A673 (cell line): ENCODE results near the gene CSPG4. TPM values are rescaled to one million over a fixed set of nuclear protein-coding genes. Genes with fewer than 3 reads are reported as not detected.

Experiments used
- BruUV-seq: library from RNA; stranded (reverse); fragments of 400-500 nt; replicated peaks from 2 replicates; lab custom pipeline; 2021; lab: Mats Ljungman, UMichigan
- CTCF ChIA-PET: fragments of 300-600 bp; sonication (Branson Sonifier 250); formaldehyde crosslinking; loops from one replicate; lab custom pipeline; 2022; ENCODE audit warnings: antibody characterized with exemption; lab: Charles Lee
- POLR2A ChIA-PET: fragments of 300-600 bp; sonication (Branson Sonifier 250); formaldehyde crosslinking; loops from one replicate; lab custom pipeline; 2022; ENCODE audit warnings: antibody characterized with exemption; ENCODE audit not compliant: low non-redundant PET; lab: Charles Lee
- DNase-seq: peaks from one replicate; pipeline ENCODE4 v3.0.0-alpha.2; 2015; ENCODE audit warnings: low spot score
- H3K27ac ChIP-seq: fragments of 200-600 bp; sonication (generic); 2 replicates; pipeline ENCODE4 v1.5.1; 2016; ENCODE audit warnings: mixed run types, low read depth, mild to moderate bottlenecking, mixed read lengths, antibody characterized with exemption, low read length; ENCODE audit not compliant: poor library complexity, severe bottlenecking
- H3K27me3 ChIP-seq: fragments of 200-600 bp; sonication (generic); replicated peaks from 2 replicates; pipeline ENCODE4 v1.6.1; 2017; ENCODE audit warnings: mixed run types, low read depth, mild to moderate bottlenecking, mixed read lengths, antibody characterized with exemption, low read length; ENCODE audit not compliant: insufficient read depth, poor library complexity
- H3K36me3 ChIP-seq: fragments of 200-600 bp; sonication (generic); 2 replicates; pipeline ENCODE4 v1.6.1; 2016; ENCODE audit warnings: mixed run types, mild to moderate bottlenecking, mixed read lengths, antibody characterized with exemption, low read length; ENCODE audit not compliant: insufficient read depth, poor library complexity, severe bottlenecking
- H3K4me1 ChIP-seq: fragments of 200-600 bp; sonication (generic); 2 replicates; pipeline ENCODE4 v1.6.1; 2017; ENCODE audit warnings: mixed run types, mild to moderate bottlenecking, mixed read lengths, antibody characterized with exemption, low read length; ENCODE audit not compliant: insufficient read depth, poor library complexity, severe bottlenecking
- H3K4me3 ChIP-seq: fragments of 200-600 bp; sonication (generic); 2 replicates; pipeline ENCODE4 v1.5.1; 2016; ENCODE audit warnings: low read depth, mixed run types, mild to moderate bottlenecking, mixed read lengths, low read length; ENCODE audit not compliant: poor library complexity, severe bottlenecking
- H3K9me3 ChIP-seq: fragments of 200-600 bp; sonication (generic); 2 replicates; pipeline ENCODE4 v1.6.1; 2016; ENCODE audit warnings: mixed run types, low read depth, mild to moderate bottlenecking, mixed read lengths, antibody characterized with exemption, low read length; ENCODE audit not compliant: poor library complexity, severe bottlenecking
- CTCF ChIP-seq: fragments of 300-800, 200-600 bp; sonication (generic); conservative IDR thresholded peaks from 2 replicates; pipeline ENCODE4 v1.5.1; 2017; ENCODE audit warnings: low read depth, mild to moderate bottlenecking, antibody characterized with exemption, low read length, moderate library complexity, mixed read lengths
- EZH2 ChIP-seq: fragments of 200-600 bp; sonication (generic); IDR thresholded peaks from 2 replicates; pipeline ENCODE4 v1.6.1; 2017; ENCODE audit warnings: borderline replicate concordance, low read depth, mild to moderate bottlenecking, mixed read lengths, antibody characterized with exemption, low read length; ENCODE audit not compliant: poor library complexity, severe bottlenecking
- intact Hi-C: fragments of 100-400 bp; cut with micrococcal nuclease; formaldehyde crosslinking; loops from one replicate; pipeline ENCODE4 v1.10.0; 2022; ENCODE audit not compliant: unreplicated experiment
- total RNA-seq: library from RNA; stranded (reverse); gene quantifications from 2 replicates; pipeline ENCODE4 v1.2.3, GENCODE V29; 2021

CSPG4 gene
- total RNA-seq, 1 experiment from 2014 or later, result 0.11 TPM

GRCh38 chr15:75725006-75725718, 12.5 kb upstream of the CSPG4 start:
- no peaks in the 10 kb centered on the region for H3K9me3 ChIP-seq
- H3K27ac ChIP-seq, result no peak overlapping the region
- TF ChIP-seq EZH2 (no peak), CTCF (no peak)
- H3K36me3 ChIP-seq, result no peaks in the 10 kb centered on the region
- H3K4me1 ChIP-seq, result no peaks in the 10 kb centered on the region
- no peak for DNase-seq
- H3K4me3 ChIP-seq, result no peak overlapping the region
- intact Hi-C loops, result loop anchor here (5.0 kb wide), 1 partner anchor 77 kb away; no protein-coding TSS in a partner anchor
- ChIA-PET CTCF (interaction anchor here (1.5 kb wide), 1 partner anchor 8 kb away, joined by 6 read pairs; no protein-coding TSS in a partner anchor), POLR2A (no interaction called here)
- H3K27me3 ChIP-seq, result no peaks in the 10 kb centered on the region
- no TSS peak for BruUV-seq

- ChIA-PET CTCF (interaction anchor here (1.5 kb wide), 1 partner anchor 9 kb away, joined by 6 read pairs; no protein-coding TSS in a partner anchor), POLR2A (interaction anchor here (0.6 kb wide), 1 partner anchor 847 kb away, joined by 6 read pairs; no protein-coding TSS in a partner anchor)
- peak; percentile 72 for DNase-seq
- H3K27me3 ChIP-seq, result no peaks in the 10 kb centered on the region
- H3K36me3 ChIP-seq, result no peaks in the 10 kb centered on the region
- intact Hi-C loops, result no loop called here
- H3K9me3 ChIP-seq, result no peaks in the 10 kb centered on the region
- TF ChIP-seq EZH2 (no peak), CTCF (no peak)
- no peak overlapping the region for H3K27ac ChIP-seq
- H3K4me1 ChIP-seq, result no peaks in the 10 kb centered on the region
- BruUV-seq, result no TSS peak
- no peak overlapping the region for H3K4me3 ChIP-seq
Measured at GRCh38 chr15:75723847-75724660, 11.4 kb upstream of the CSPG4 start.

- H3K9me3 ChIP-seq, result no peaks in the 10 kb centered on the region
- no peaks in the 10 kb centered on the region for H3K36me3 ChIP-seq
- no peak overlapping the region for H3K4me3 ChIP-seq
- no peak for DNase-seq
- no peaks in the 10 kb centered on the region for H3K27me3 ChIP-seq
- no peaks in the 10 kb centered on the region for H3K4me1 ChIP-seq
- intact Hi-C loops, result no loop called here
- no peak for TF ChIP-seq EZH2
- TF ChIP-seq CTCF, result no peak
- ChIA-PET POLR2A (no interaction called here), CTCF (interaction anchor here (1.5 kb wide), 1 partner anchor 10 kb away, joined by 6 read pairs; no protein-coding TSS in a partner anchor)
- BruUV-seq, result no TSS peak
- H3K27ac ChIP-seq, result no peak overlapping the region
Measured at GRCh38 chr15:75723171-75723846, 10.7 kb upstream of the CSPG4 start.
